AG09309 (cell line): ENCODE results near the gene PLPP1.
A peak's percentile ranks its signal among the peaks of the same experiment; 100 is the strongest.

Experiments
- DNase-seq: peaks from one replicate; pipeline ENCODE4 v3.0.0-alpha.2; 2010; ENCODE audit warnings: low read depth
- H3K4me3 ChIP-seq: 2 replicates; pipeline ENCODE4 v1.5.1; 2011; ENCODE audit warnings: mild to moderate bottlenecking, low read depth, low read length, moderate library complexity; ENCODE audit not compliant: control insufficient read depth
- CTCF ChIP-seq: IDR thresholded peaks from 2 replicates; pipeline ENCODE4 v1.5.1; 2011; ENCODE audit warnings: mild to moderate bottlenecking, low read depth, low read length, inconsistent platforms; ENCODE audit not compliant: insufficient read depth, control insufficient read depth; ENCODE audit errors: missing control alignments

PLPP1 gene

GRCh38 chr5:55575815-55576583, 41.2 kb upstream of the PLPP1 start:
- peak; percentile 73 for DNase-seq
- H3K4me3 ChIP-seq = no peak overlapping the region
- TF ChIP-seq CTCF = no peak

GRCh38 chr5:55572600-55572999, 37.8 kb upstream of the PLPP1 start:
- no peak for TF ChIP-seq CTCF
- H3K4me3 ChIP-seq = no peak overlapping the region
- no peak for DNase-seq

- no peak overlapping the region for H3K4me3 ChIP-seq
- TF ChIP-seq CTCF = no peak
- DNase-seq = no peak
These were observed 37.3 kb upstream of the PLPP1 start for GRCh38 chr5:55572020-55572419.

GRCh38 chr5:55570570-55570969, 35.8 kb upstream of the PLPP1 start:
- DNase-seq = no peak
- no peak for TF ChIP-seq CTCF
- no peak overlapping the region for H3K4me3 ChIP-seq

- no peak for DNase-seq
- no peak overlapping the region for H3K4me3 ChIP-seq
- no peak for TF ChIP-seq CTCF
These were observed 35.3 kb upstream of the PLPP1 start for GRCh38 chr5:55570026-55570425.

GRCh38 chr5:55569513-55569865, 34.7 kb upstream of the PLPP1 start:
- H3K4me3 ChIP-seq = no peak overlapping the region
- no peak for TF ChIP-seq CTCF
- DNase-seq = no peak
